PC-3 (cell line): ENCODE data around the gene TMEM273. TPM values are rescaled to one million over a fixed set of nuclear protein-coding genes. Genes with fewer than 3 reads are reported as not detected.

Experiments
- ATAC-seq: fragments of 200-7000 bp; cut with Tn5 transposase; 2 replicates; pipeline ENCODE4 v1.9.1; 2020; ENCODE audit warnings: mild to moderate bottlenecking, moderate library complexity
- BruUV-seq: library from RNA; stranded (reverse); fragments of 400-500 nt; replicated peaks from 2 replicates; lab custom pipeline; 2021; lab: Mats Ljungman, UMichigan
- CTCF ChIA-PET: fragments of 300-600 bp; sonication (Branson Sonifier 250); formaldehyde crosslinking; loops from one replicate; lab custom pipeline; 2022; ENCODE audit warnings: antibody characterized with exemption; lab: Charles Lee
- POLR2A ChIA-PET: fragments of 300-600 bp; sonication (Branson Sonifier 250); formaldehyde crosslinking; loops from one replicate; lab custom pipeline; 2022; ENCODE audit warnings: antibody characterized with exemption; ENCODE audit not compliant: unreplicated experiment; lab: Charles Lee
- DNase-seq: peaks from one replicate; pipeline ENCODE4 v3.0.0-alpha.2; 2015
- H2AFZ ChIP-seq: fragments of 300-600 bp; sonication (generic); 2 replicates; pipeline ENCODE4 v1.6.0; 2016; ENCODE audit warnings: antibody characterized with exemption, low read length
- H3F3A ChIP-seq: fragments of 300-600 bp; sonication (generic); one replicate; pipeline ENCODE4 v1.6.0; 2017; ENCODE audit warnings: antibody characterized with exemption, low read length, control low read depth, mild to moderate bottlenecking; ENCODE audit not compliant: unreplicated experiment
- H3K27ac ChIP-seq: fragments of 300-600 bp; sonication (generic); 2 replicates; pipeline ENCODE4 v1.5.1; 2016; ENCODE audit warnings: mild to moderate bottlenecking, low read length
- H3K27me3 ChIP-seq: fragments of 300-600 bp; sonication (generic); 2 replicates; pipeline ENCODE4 v1.6.1; 2016; ENCODE audit warnings: low read length, mixed read lengths
- H3K36me3 ChIP-seq: fragments of 300-600 bp; sonication (generic); 2 replicates; pipeline ENCODE4 v1.6.1; 2016; ENCODE audit warnings: low read depth, mixed run types, low read length, mixed read lengths
- H3K4me1 ChIP-seq: fragments of 300-600 bp; sonication (generic); 2 replicates; pipeline ENCODE4 v1.5.1; 2016; ENCODE audit warnings: low read length; ENCODE audit not compliant: insufficient read depth
- H3K4me2 ChIP-seq: fragments of 300-600 bp; sonication (generic); 2 replicates; pipeline ENCODE4 v1.6.0; 2016; ENCODE audit warnings: low read length
- H3K4me3 ChIP-seq: fragments of 300-600 bp; sonication (generic); 2 replicates; pipeline ENCODE4 v1.5.1; 2016; ENCODE audit warnings: mild to moderate bottlenecking, low read length, mixed read lengths
- H3K79me2 ChIP-seq: fragments of 300-600 bp; sonication (generic); 2 replicates; pipeline ENCODE4 v1.6.1; 2017; ENCODE audit warnings: low read length, mixed read lengths
- H3K9ac ChIP-seq: fragments of 300-600 bp; sonication (generic); 2 replicates; pipeline ENCODE4 v1.6.0; 2016; ENCODE audit warnings: mild to moderate bottlenecking, low read length
- H3K9me2 ChIP-seq: fragments of 300-600 bp; sonication (generic); replicated peaks from 2 replicates; pipeline ENCODE4 v1.6.1; 2016; ENCODE audit warnings: mixed run types, low read length, mixed read lengths
- H3K9me3 ChIP-seq: fragments of 300-600 bp; sonication (generic); 2 replicates; pipeline ENCODE4 v1.6.1; 2016; ENCODE audit warnings: low read length, mixed read lengths
- H4K20me1 ChIP-seq: fragments of 300-600 bp; sonication (generic); 2 replicates; pipeline ENCODE4 v1.6.1; 2016; ENCODE audit warnings: low read length, mixed read lengths
- EZH2 ChIP-seq: fragments of 300-600 bp; sonication (generic); IDR thresholded peaks from one replicate; pipeline ENCODE4 v1.6.1; 2017; ENCODE audit warnings: antibody characterized with exemption, mild to moderate bottlenecking, low read length; ENCODE audit not compliant: unreplicated experiment
- EZH2phosphoT487 ChIP-seq: fragments of 300-600 bp; sonication (generic); IDR thresholded peaks from 2 replicates; pipeline ENCODE4 v1.6.1; 2018; ENCODE audit warnings: mild to moderate bottlenecking, antibody characterized with exemption, low read length, borderline replicate concordance
- intact Hi-C: fragments of 100-400 bp; cut with micrococcal nuclease; formaldehyde crosslinking; loops from 2 replicates; pipeline ENCODE4 v1.9.0; 2023
- total RNA-seq: library from RNA; depleted of rRNA; stranded (reverse); fragments of >200 nt; gene quantifications from 2 replicates; pipeline ENCODE4 v1.2.3, GENCODE V29; 2014
- TF ChIP-seq, protein P1 (sequence below): fragments of 300-600 bp; sonication (generic); conservative IDR thresholded peaks from 2 replicates; pipeline ENCODE4 v1.5.1; 2017; ENCODE audit warnings: antibody characterized with exemption, low read depth, mild to moderate bottlenecking, low read length

TMEM273 gene
- total RNA-seq, 1 experiment from 2014 or later, result not detected

- peaks cover 96% of the 10 kb centered on the region for H3K27me3 ChIP-seq
- H3F3A ChIP-seq, result no peaks in the 10 kb centered on the region
- H3K36me3 ChIP-seq, result no peaks in the 10 kb centered on the region
- no peak overlapping the region for H2AFZ ChIP-seq
- no TSS peak for BruUV-seq
- no peak overlapping the region for H3K27ac ChIP-seq
- DNase-seq, result no peak
- H3K79me2 ChIP-seq, result no peaks in the 10 kb centered on the region
- CTCF ChIA-PET, result no interaction called here
- intact Hi-C loops, result no loop called here
- H3K4me3 ChIP-seq, result no peak overlapping the region
- H3K4me1 ChIP-seq, result no peaks in the 10 kb centered on the region
- no peaks in the 10 kb centered on the region for H4K20me1 ChIP-seq
- H3K9ac ChIP-seq, result no peak overlapping the region
- no peak overlapping the region for H3K4me2 ChIP-seq
- no peak for ATAC-seq
- no peak for TF ChIP-seq EZH2phosphoT487
- TF ChIP-seq, protein P1, sequence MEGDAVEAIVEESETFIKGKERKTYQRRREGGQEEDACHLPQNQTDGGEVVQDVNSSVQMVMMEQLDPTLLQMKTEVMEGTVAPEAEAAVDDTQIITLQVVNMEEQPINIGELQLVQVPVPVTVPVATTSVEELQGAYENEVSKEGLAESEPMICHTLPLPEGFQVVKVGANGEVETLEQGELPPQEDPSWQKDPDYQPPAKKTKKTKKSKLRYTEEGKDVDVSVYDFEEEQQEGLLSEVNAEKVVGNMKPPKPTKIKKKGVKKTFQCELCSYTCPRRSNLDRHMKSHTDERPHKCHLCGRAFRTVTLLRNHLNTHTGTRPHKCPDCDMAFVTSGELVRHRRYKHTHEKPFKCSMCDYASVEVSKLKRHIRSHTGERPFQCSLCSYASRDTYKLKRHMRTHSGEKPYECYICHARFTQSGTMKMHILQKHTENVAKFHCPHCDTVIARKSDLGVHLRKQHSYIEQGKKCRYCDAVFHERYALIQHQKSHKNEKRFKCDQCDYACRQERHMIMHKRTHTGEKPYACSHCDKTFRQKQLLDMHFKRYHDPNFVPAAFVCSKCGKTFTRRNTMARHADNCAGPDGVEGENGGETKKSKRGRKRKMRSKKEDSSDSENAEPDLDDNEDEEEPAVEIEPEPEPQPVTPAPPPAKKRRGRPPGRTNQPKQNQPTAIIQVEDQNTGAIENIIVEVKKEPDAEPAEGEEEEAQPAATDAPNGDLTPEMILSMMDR, result no peak
- no peak for TF ChIP-seq EZH2
- POLR2A ChIA-PET, result no interaction called here
- no peaks in the 10 kb centered on the region for H3K9me2 ChIP-seq
- no peaks in the 10 kb centered on the region for H3K9me3 ChIP-seq
These were observed 74.5 kb downstream of the TMEM273 start for GRCh38 chr10:49113741-49114141.

- ChIA-PET CTCF (no interaction called here), POLR2A (no interaction called here)
- Histone ChIP-seq H3F3A (no peaks in the 10 kb centered on the region), H3K27me3 (peaks cover 94% of the 10 kb centered on the region), H3K9ac (no peak overlapping the region), H3K4me1 (no peaks in the 10 kb centered on the region), H3K27ac (no peak overlapping the region), H3K9me3 (no peaks in the 10 kb centered on the region), H2AFZ (no peak overlapping the region), H3K4me3 (no peak overlapping the region), H3K9me2 (no peaks in the 10 kb centered on the region), H4K20me1 (no peaks in the 10 kb centered on the region), H3K36me3 (no peaks in the 10 kb centered on the region), H3K79me2 (no peaks in the 10 kb centered on the region), H3K4me2 (no peak overlapping the region)
- DNase-seq (no peak), ATAC-seq (no peak)
- BruUV-seq, result no TSS peak
- intact Hi-C loops, result no loop called here
- TF ChIP-seq, protein P1, result no peak
- TF ChIP-seq EZH2phosphoT487, result no peak
- no peak for TF ChIP-seq EZH2
These were observed 75.3 kb downstream of the TMEM273 start for GRCh38 chr10:49112851-49113250.

DNA sequence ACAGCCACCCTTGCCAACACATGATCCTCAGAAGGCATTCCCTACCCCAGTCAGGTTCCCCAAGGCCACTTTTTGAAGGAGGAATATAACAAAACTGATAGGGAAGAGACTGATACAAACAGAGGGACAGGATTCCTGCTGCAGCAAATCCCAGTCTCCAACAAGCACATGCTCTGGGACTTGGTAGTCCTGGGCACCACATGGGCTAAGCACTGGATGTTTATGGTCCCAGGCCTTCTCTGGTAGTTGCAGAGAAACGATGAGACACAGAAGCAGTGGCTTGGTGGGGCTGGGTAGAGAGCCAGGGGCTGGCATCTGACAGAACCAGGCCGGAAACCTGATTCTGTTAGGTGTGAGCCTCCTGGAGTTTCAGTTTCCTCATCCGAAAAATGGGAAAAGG is 76.1 kb downstream of the TMEM273 start:
- no peaks in the 10 kb centered on the region for H4K20me1 ChIP-seq
- peaks cover 90% of the 10 kb centered on the region for H3K27me3 ChIP-seq
- H3K36me3 ChIP-seq, result no peaks in the 10 kb centered on the region
- ATAC-seq, result no peak
- no TSS peak for BruUV-seq
- H3K9me2 ChIP-seq, result no peaks in the 10 kb centered on the region
- no peaks in the 10 kb centered on the region for H3K9me3 ChIP-seq
- intact Hi-C loops, result no loop called here
- H3K4me1 ChIP-seq, result no peaks in the 10 kb centered on the region
- ChIA-PET CTCF (no interaction called here), POLR2A (no interaction called here)
- H3K9ac ChIP-seq, result no peak overlapping the region
- H3K79me2 ChIP-seq, result no peaks in the 10 kb centered on the region
- no peak overlapping the region for H3K4me2 ChIP-seq
- H3K27ac ChIP-seq, result no peak overlapping the region
- no peak for DNase-seq
- H2AFZ ChIP-seq, result no peak overlapping the region
- no peak overlapping the region for H3K4me3 ChIP-seq
- TF ChIP-seq, protein P1, result no peak
- TF ChIP-seq EZH2 (no peak), EZH2phosphoT487 (no peak)
- H3F3A ChIP-seq, result no peaks in the 10 kb centered on the region
